Mucosa of descending colon (tissue), 3 donors: ENCODE measurements around the gene ERGIC1. TPM values are rescaled to one million over a fixed set of nuclear protein-coding genes. Genes with fewer than 3 reads are reported as not detected.
"Not testable (repeated sequence)": the region's sequence is repeated elsewhere in the genome, so short reads cannot be mapped to it uniquely, and the experiment has no call there.

ENCODE experiments used
- ATAC-seq: fragments of 200-7000 bp; cut with Tn5 transposase; one replicate; pipeline ENCODE4 v1.9.1; 2020; ENCODE audit warnings: mild to moderate bottlenecking, moderate library complexity
- DNase-seq, 3 donors: peaks; one replicate each; pipeline ENCODE4 v3.0.0-alpha.2; 2020
- H3K36me3 ChIP-seq: fragments of 200-600 bp; one replicate; pipeline ENCODE4 v1.8.0; 2021; ENCODE audit warnings: low read depth, mild to moderate bottlenecking
- H3K4me1 ChIP-seq: fragments of 200-600 bp; one replicate; pipeline ENCODE4 v1.8.0; 2021; ENCODE audit warnings: low read depth, mild to moderate bottlenecking
- H3K4me3 ChIP-seq: fragments of 200-600 bp; one replicate; pipeline ENCODE4 v1.8.0; 2021; ENCODE audit warnings: mild to moderate bottlenecking
- H3K9me3 ChIP-seq: fragments of 200-600 bp; one replicate; pipeline ENCODE4 v1.8.0; 2021; ENCODE audit warnings: mild to moderate bottlenecking
- CTCF ChIP-seq: fragments of 200-600 bp; IDR thresholded peaks from one replicate; pipeline ENCODE4 v1.8.0; 2022; ENCODE audit warnings: antibody characterized with exemption, mild to moderate bottlenecking
- intact Hi-C, 2 donors: fragments of 100-400 bp; cut with DNase I in 1 of 2; cut with micrococcal nuclease in 1 of 2; formaldehyde crosslinking; loops; one replicate each; pipeline versions ENCODE4 v1.11.0 to v1.11.1; 2022; cut with DNase I, micrococcal nuclease
- total RNA-seq, 3 donors: library from RNA; stranded (reverse); fragmentation: NEBNext Ultra II Directional in 2 of 3; extraction: Animal tissue kit (Norgen Biotek cat#: 25700) in 2 of 3; gene quantifications; one replicate each; pipeline versions ENCODE4 v1.2.1 to v1.2.4, GENCODE V29; 2021 to 2023
- donor health status: DM: no; HTN: no; CAD: no; lungs with moderate emphysema.
- donor health status: DM: no; HTN: no; CAD: no.
- donor health status: DM: no; HTN: yes; CAD: no.

The ERGIC1 gene
- total RNA-seq, 3 donors from 2014 or later, result 153 to 222 (median 199) TPM

- ATAC-seq (no peak), DNase-seq (no peak)
- no peaks in the 10 kb centered on the region for H3K4me1 ChIP-seq
- intact Hi-C loops, result no loop called here
- peaks cover 2% of the 10 kb centered on the region for H3K36me3 ChIP-seq
- no peak overlapping the region for H3K4me3 ChIP-seq
- no peaks in the 10 kb centered on the region for H3K9me3 ChIP-seq
- no peak for TF ChIP-seq CTCF
Measured at GRCh38 chr5:172894767-172895388, 60.8 kb downstream of the ERGIC1 start.

GRCh38 chr5:172895549-172895948, 61.5 kb downstream of the ERGIC1 start:
- TF ChIP-seq CTCF, result no peak
- no peak for DNase-seq
- no peak for ATAC-seq
- peaks cover 6% of the 10 kb centered on the region for H3K36me3 ChIP-seq
- H3K4me3 ChIP-seq, result no peak overlapping the region
- intact Hi-C loops, result no loop called here
- H3K4me1 ChIP-seq, result no peaks in the 10 kb centered on the region
- no peaks in the 10 kb centered on the region for H3K9me3 ChIP-seq

- peak in 1 of 3 donors; percentile 41 for DNase-seq
- Histone ChIP-seq H3K4me1 (no peaks in the 10 kb centered on the region), H3K4me3 (no peak overlapping the region), H3K36me3 (peaks cover 6% of the 10 kb centered on the region), H3K9me3 (no peaks in the 10 kb centered on the region)
- no peak for TF ChIP-seq CTCF
- intact Hi-C loops, result no loop called here
- ATAC-seq, result no peak
Measured at GRCh38 chr5:172896465-172896864, 62.4 kb downstream of the ERGIC1 start.

- DNase-seq, result peak in 1 of 3 donors; percentile 8
- ATAC-seq, H3K9me3 ChIP-seq, intact Hi-C loops, H3K4me3 ChIP-seq, H3K36me3 ChIP-seq, H3K4me1 ChIP-seq: not testable (repeated sequence)
Measured at GRCh38 chr5:172897067-172897466, 63.0 kb downstream of the ERGIC1 start.

- ATAC-seq (peak; percentile 30), DNase-seq (peak in 1 of 3 donors; percentile 46)
- peaks cover 6% of the 10 kb centered on the region for H3K36me3 ChIP-seq
- no peak overlapping the region for H3K4me3 ChIP-seq
- no peaks in the 10 kb centered on the region for H3K9me3 ChIP-seq
- no peaks in the 10 kb centered on the region for H3K4me1 ChIP-seq
- no peak for TF ChIP-seq CTCF
- intact Hi-C loops, result no loop called here
Measured at GRCh38 chr5:172897481-172898217, 63.6 kb downstream of the ERGIC1 start.

GRCh38 chr5:172898218-172898842, 64.3 kb downstream of the ERGIC1 start:
- intact Hi-C loops, result no loop called here
- Histone ChIP-seq H3K4me3 (no peak overlapping the region), H3K4me1 (peaks cover 4% of the 10 kb centered on the region), H3K36me3 (peaks cover 6% of the 10 kb centered on the region), H3K9me3 (no peaks in the 10 kb centered on the region)
- TF ChIP-seq CTCF, result no peak
- DNase-seq (peak in 1 of 3 donors; percentile 22), ATAC-seq (no peak)
